KMS-11 (cell line): Measurements from ENCODE around the gene CMTR2.

Experiments used
- H2AFZ ChIP-seq: fragments of 200-600 bp; sonication (generic); 2 replicates; pipeline ENCODE4 v1.6.1; 2016; ENCODE audit warnings: antibody characterized with exemption, mixed run types, low read depth
- H3K27ac ChIP-seq: fragments of 200-600 bp; sonication (generic); 2 replicates; pipeline ENCODE4 v1.6.1; 2016; ENCODE audit warnings: mild to moderate bottlenecking, mixed run types
- H3K27me3 ChIP-seq: fragments of 200-600 bp; sonication (generic); 2 replicates; pipeline ENCODE4 v1.6.1; 2017; ENCODE audit warnings: mild to moderate bottlenecking, low read depth, mixed run types, moderate library complexity; ENCODE audit not compliant: insufficient read depth
- H3K36me3 ChIP-seq: fragments of 200-600 bp; sonication (generic); 2 replicates; pipeline ENCODE4 v1.6.1; 2017; ENCODE audit warnings: mild to moderate bottlenecking, mixed run types; ENCODE audit not compliant: insufficient read depth
- H3K4me1 ChIP-seq: fragments of 200-600 bp; sonication (generic); 2 replicates; pipeline ENCODE4 v1.6.1; 2016; ENCODE audit warnings: mild to moderate bottlenecking, low read depth, mixed run types; ENCODE audit not compliant: poor library complexity, severe bottlenecking
- H3K4me2 ChIP-seq: fragments of 200-600 bp; sonication (generic); 2 replicates; pipeline ENCODE4 v1.7.0; 2016; ENCODE audit warnings: mild to moderate bottlenecking, mixed run types
- H3K4me3 ChIP-seq: fragments of 200-600 bp; sonication (generic); IDR thresholded peaks from 2 replicates; pipeline ENCODE4 v1.6.1; 2017; ENCODE audit warnings: low read depth, low read length, mixed read lengths; ENCODE audit not compliant: insufficient read depth
- H3K79me2 ChIP-seq: fragments of 200-600 bp; sonication (generic); 2 replicates; pipeline ENCODE4 v1.6.1; 2016; ENCODE audit warnings: low read depth, mixed run types; ENCODE audit not compliant: insufficient read depth
- H3K9ac ChIP-seq: fragments of 200-600 bp; sonication (generic); 2 replicates; pipeline ENCODE4 v1.6.1; 2016; ENCODE audit warnings: mild to moderate bottlenecking, mixed run types
- H4K20me1 ChIP-seq: fragments of 200-600 bp; sonication (generic); 2 replicates; pipeline ENCODE4 v1.6.1; 2016; ENCODE audit warnings: mild to moderate bottlenecking, mixed run types; ENCODE audit not compliant: insufficient read depth
- TF ChIP-seq, protein P1 (sequence below): fragments of 200-600 bp; sonication (generic); conservative IDR thresholded peaks from 2 replicates; pipeline ENCODE4 v1.6.1; 2017; ENCODE audit warnings: low read depth, mild to moderate bottlenecking, antibody characterized with exemption, low read length, moderate library complexity, mixed read lengths

CMTR2 gene

DNA sequence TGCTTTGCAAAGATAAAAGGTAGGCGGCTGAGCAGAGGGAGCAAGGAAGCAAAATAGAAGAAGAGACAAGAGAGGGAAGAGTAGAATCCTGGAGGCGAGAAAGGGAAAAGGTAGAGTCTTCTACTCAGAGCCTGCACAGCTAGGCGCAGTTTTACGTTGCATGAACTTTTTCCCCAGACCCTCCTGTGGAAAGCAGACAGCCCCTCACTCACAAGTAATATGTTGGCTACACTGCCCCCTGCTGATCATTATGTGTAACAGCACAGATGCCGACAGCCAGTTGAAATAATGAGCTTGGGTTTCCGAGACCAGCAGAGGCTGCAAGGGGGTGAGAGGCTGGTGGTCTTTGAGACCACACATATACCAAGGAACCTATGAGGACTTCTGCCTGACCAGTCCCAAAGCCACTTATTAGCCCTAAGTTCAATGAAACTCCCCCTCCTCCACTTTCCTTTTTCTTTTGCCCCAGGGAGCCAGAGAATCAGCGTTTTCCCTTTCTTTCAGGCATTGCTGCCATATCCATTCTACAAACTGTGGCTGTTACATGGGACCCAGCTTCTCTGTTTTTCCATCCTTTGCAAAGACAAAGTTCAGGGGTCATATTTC is 22.5 kb upstream of the CMTR2 start:
- H3K27me3 ChIP-seq = no peaks in the 10 kb centered on the region
- no peaks in the 10 kb centered on the region for H3K36me3 ChIP-seq
- TF ChIP-seq, protein P1, sequence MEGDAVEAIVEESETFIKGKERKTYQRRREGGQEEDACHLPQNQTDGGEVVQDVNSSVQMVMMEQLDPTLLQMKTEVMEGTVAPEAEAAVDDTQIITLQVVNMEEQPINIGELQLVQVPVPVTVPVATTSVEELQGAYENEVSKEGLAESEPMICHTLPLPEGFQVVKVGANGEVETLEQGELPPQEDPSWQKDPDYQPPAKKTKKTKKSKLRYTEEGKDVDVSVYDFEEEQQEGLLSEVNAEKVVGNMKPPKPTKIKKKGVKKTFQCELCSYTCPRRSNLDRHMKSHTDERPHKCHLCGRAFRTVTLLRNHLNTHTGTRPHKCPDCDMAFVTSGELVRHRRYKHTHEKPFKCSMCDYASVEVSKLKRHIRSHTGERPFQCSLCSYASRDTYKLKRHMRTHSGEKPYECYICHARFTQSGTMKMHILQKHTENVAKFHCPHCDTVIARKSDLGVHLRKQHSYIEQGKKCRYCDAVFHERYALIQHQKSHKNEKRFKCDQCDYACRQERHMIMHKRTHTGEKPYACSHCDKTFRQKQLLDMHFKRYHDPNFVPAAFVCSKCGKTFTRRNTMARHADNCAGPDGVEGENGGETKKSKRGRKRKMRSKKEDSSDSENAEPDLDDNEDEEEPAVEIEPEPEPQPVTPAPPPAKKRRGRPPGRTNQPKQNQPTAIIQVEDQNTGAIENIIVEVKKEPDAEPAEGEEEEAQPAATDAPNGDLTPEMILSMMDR = peak; percentile 85
- H4K20me1 ChIP-seq = no peaks in the 10 kb centered on the region
- no peaks in the 10 kb centered on the region for H3K79me2 ChIP-seq
- no peak overlapping the region for H2AFZ ChIP-seq
- H3K4me2 ChIP-seq = no peak overlapping the region
- no peak overlapping the region for H3K9ac ChIP-seq
- no peak overlapping the region for H3K27ac ChIP-seq
- no peak overlapping the region for H3K4me3 ChIP-seq
- no peaks in the 10 kb centered on the region for H3K4me1 ChIP-seq

DNA sequence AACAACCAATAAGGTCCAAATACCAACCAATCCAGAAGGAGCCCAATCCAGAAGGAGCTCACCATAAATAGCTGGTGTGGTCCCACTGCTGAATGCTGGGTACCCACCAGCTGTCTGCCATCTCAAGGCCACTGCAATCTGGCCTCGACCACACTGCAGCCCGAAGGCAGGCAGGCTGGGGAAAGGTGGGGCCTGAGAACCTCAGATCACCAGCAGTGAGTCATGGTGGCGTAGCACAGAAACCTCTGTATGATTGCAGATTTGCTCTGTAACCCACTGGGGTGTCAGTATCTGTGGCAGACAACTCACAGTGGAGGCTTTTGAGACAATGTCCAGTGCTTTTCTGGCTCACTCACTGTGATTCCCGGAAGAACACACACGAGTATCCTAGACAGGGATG is 14.7 kb upstream of the CMTR2 start:
- H2AFZ ChIP-seq = no peak overlapping the region
- no peaks in the 10 kb centered on the region for H3K79me2 ChIP-seq
- TF ChIP-seq, protein P1 = no peak
- no peaks in the 10 kb centered on the region for H3K4me1 ChIP-seq
- H3K27me3 ChIP-seq = no peaks in the 10 kb centered on the region
- no peaks in the 10 kb centered on the region for H4K20me1 ChIP-seq
- H3K4me2 ChIP-seq = no peak overlapping the region
- no peak overlapping the region for H3K9ac ChIP-seq
- no peak overlapping the region for H3K27ac ChIP-seq
- H3K36me3 ChIP-seq = no peaks in the 10 kb centered on the region
- H3K4me3 ChIP-seq = no peak overlapping the region

DNA sequence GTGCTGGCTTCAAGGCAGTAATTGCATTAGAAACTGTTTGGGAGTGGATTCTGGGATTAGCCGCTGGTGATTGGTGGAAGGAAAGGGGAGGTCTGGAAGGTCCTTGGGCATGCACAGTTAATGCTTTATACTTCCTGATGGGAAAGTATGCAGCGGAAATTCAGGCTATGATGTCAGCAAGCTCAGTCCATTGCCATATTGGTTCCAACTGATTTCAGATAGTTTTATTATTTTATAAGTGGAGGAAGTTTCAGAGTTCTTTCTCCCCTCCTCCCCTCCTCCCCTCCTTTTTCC is 8.1 kb upstream of the CMTR2 start:
- TF ChIP-seq, protein P1 = no peak
- Histone ChIP-seq H3K27me3 (no peaks in the 10 kb centered on the region), H4K20me1 (no peaks in the 10 kb centered on the region), H3K9ac (no peak overlapping the region), H3K4me3 (no peak overlapping the region), H3K4me2 (no peak overlapping the region), H2AFZ (no peak overlapping the region), H3K79me2 (no peaks in the 10 kb centered on the region), H3K36me3 (no peaks in the 10 kb centered on the region), H3K4me1 (no peaks in the 10 kb centered on the region), H3K27ac (no peak overlapping the region)

DNA sequence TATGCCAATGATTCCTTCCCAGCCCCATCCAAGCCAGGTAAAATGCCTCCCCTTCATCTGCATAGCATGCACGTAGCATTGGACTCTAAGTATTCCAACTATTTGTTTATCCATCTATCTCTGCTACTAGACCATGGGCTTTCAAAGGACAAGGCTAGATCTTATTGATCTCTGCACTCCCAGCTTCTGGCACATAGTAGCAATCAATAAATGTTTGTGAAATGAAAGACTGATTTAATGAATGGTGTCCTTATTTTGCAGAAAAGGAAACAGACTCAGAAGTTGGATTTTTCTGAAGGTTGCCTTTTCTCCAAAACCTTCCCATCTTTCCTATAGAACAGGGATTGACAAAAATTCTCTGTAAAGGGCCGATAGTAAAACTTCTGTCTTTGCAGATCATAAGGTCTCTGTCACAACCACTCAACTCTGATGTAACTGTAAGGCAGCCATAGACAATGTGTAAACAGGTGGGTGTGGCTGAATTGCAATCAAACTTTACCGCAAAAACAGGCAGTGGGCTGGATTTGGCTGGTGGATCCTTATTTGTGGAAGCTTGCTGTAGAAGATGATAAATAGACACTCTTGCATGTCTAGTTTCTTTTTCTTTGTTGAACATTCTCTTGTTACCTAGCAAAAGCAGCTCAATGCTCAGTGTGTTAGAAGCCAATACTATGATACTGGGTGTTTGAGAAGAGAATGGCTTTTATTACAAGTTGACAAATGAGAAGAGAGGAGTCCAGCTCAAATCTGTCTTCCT is 7.6 kb upstream of the CMTR2 start:
- TF ChIP-seq, protein P1 = no peak

More for the DNA sequence above, 7.6 kb upstream of the CMTR2 start:
- H4K20me1 ChIP-seq = no peaks in the 10 kb centered on the region
- H3K4me2 ChIP-seq = no peak overlapping the region
- no peak overlapping the region for H3K4me3 ChIP-seq
- H3K9ac ChIP-seq = no peak overlapping the region
- no peak overlapping the region for H2AFZ ChIP-seq
- no peaks in the 10 kb centered on the region for H3K4me1 ChIP-seq
- no peak overlapping the region for H3K27ac ChIP-seq
- H3K27me3 ChIP-seq = no peaks in the 10 kb centered on the region
- H3K79me2 ChIP-seq = no peaks in the 10 kb centered on the region
- H3K36me3 ChIP-seq = no peaks in the 10 kb centered on the region
